Smooth muscle cell (in vitro differentiated cells): ENCODE measurements around the gene CHTF8. TPM values are rescaled to one million over a fixed set of nuclear protein-coding genes. Genes with fewer than 3 reads are reported as not detected.
A peak's percentile ranks its signal among the peaks of the same experiment; 100 is the strongest.

Experiments used
- DNase-seq: peaks from one replicate; lab custom pipeline; 2025; ENCODE audit not compliant: unreplicated experiment; lab: John Stamatoyannopoulos, UW
- H2AFZ ChIP-seq: fragments of 200-600 bp; sonication (generic); 2 replicates; pipeline ENCODE4 v1.6.0; 2016; ENCODE audit warnings: antibody characterized with exemption, low read depth, mild to moderate bottlenecking
- H3F3A ChIP-seq: fragments of 200-600 bp; sonication (generic); 2 replicates; pipeline ENCODE4 v1.6.0; 2017; ENCODE audit warnings: antibody characterized with exemption, low read depth
- H3K27ac ChIP-seq: fragments of 200-600 bp; sonication (generic); 2 replicates; pipeline ENCODE4 v1.5.1; 2016; ENCODE audit warnings: low read depth, mild to moderate bottlenecking
- H3K27me3 ChIP-seq: fragments of 200-600 bp; sonication (generic); 2 replicates; pipeline ENCODE4 v1.6.1; 2016; ENCODE audit warnings: low read depth, mild to moderate bottlenecking
- H3K36me3 ChIP-seq: fragments of 200-600 bp; sonication (generic); 2 replicates; pipeline ENCODE4 v1.5.1; 2016; ENCODE audit warnings: low read depth
- H3K4me1 ChIP-seq: fragments of 200-600 bp; sonication (generic); 2 replicates; pipeline ENCODE4 v1.5.1; 2016; ENCODE audit warnings: low read depth
- H3K4me2 ChIP-seq: fragments of 200-600 bp; sonication (generic); 2 replicates; pipeline ENCODE4 v1.6.0; 2016; ENCODE audit warnings: mild to moderate bottlenecking
- H3K4me3 ChIP-seq: fragments of 200-600 bp; sonication (generic); 2 replicates; pipeline ENCODE4 v1.5.1; 2016; ENCODE audit warnings: mild to moderate bottlenecking
- H3K79me2 ChIP-seq: fragments of 200-600 bp; sonication (generic); 2 replicates; pipeline ENCODE4 v1.6.0; 2016; ENCODE audit warnings: low read depth, mild to moderate bottlenecking
- H3K9ac ChIP-seq: fragments of 200-600 bp; sonication (generic); 2 replicates; pipeline ENCODE4 v1.6.0; 2016; ENCODE audit warnings: low read depth
- H3K9me3 ChIP-seq: fragments of 200-600 bp; sonication (generic); replicated peaks from 2 replicates; pipeline ENCODE4 v1.5.1; 2016; ENCODE audit warnings: low read depth
- H4K20me1 ChIP-seq: fragments of 200-600 bp; sonication (generic); 2 replicates; pipeline ENCODE4 v1.6.0; 2016; ENCODE audit warnings: low read depth
- CTCF ChIP-seq: fragments of 200-600 bp; sonication (generic); IDR thresholded peaks from 2 replicates; pipeline ENCODE4 v1.5.1; 2017; ENCODE audit warnings: borderline replicate concordance, mild to moderate bottlenecking, antibody characterized with exemption; ENCODE audit not compliant: insufficient read depth, poor library complexity, severe bottlenecking
- WGBS: methylation state at CpG from one replicate; pipeline ENCODE4 v1.1.7; 2016; ENCODE audit warnings: low lambda C conversion rate; 5-methylcytosine and 5-hydroxymethylcytosine counted together
- polyA plus RNA-seq: library from polyadenylated mRNA; unstranded; fragments of >200 nt; fragmentation: Nextera tagmentation; extraction: Ambion mirVana; gene quantifications from 2 replicates; pipeline ENCODE4 v1.2.1, GENCODE V29; 2016
- total RNA-seq: library from RNA; depleted of rRNA; stranded (reverse); fragments of >200 nt; gene quantifications from 2 replicates; pipeline ENCODE4 v1.2.3, GENCODE V29; 2014

Gene CHTF8
- total and polyA plus RNA-seq, 2 experiments from 2014 or later = 77.7 to 83.8 TPM

DNA sequence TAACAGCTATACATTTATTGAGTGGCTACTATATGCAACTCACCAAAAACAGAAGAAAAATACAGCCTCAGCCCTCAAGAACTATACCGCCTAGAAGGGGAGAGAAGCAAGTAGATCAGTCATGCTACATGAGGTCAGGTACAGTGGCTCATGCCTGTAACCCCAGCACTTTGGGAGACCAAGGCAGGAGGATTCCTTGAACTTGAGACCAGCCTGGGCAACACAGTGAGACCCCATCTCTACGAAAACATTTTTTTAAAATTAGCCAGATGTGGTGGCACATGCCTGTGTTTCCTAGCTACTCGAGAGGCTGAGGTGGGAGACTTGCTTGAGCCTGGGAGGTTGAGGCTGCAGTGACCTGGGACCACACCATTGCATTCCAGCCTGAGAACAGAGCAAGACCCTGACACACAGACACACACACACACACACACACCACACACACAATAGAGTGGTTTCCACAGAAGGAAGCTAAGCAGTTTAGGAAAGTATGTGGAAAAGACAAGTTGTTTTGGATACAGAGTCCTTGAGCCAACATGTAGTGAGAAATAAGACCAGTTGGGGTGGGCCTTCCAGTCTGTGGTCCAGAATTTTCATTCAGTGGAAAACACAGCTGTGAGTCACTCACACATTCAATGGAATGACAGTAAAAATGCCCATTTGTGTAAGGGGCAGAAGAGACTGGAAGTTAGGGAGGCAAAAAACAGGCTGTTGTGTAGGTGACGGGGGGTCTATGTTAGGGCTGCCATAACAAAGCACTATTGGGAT, 43.8 kb upstream of the CHTF8 start:
- TF ChIP-seq CTCF = no peak
- no peaks in the 10 kb centered on the region for H3K79me2 ChIP-seq
- no peak overlapping the region for H3K4me3 ChIP-seq
- no peaks in the 10 kb centered on the region for H3K36me3 ChIP-seq
- no peaks in the 10 kb centered on the region for H3K9me3 ChIP-seq
- H3K27ac ChIP-seq = peak overlapping the region; percentile 28
- H4K20me1 ChIP-seq = no peaks in the 10 kb centered on the region
- 88% methylated on average over 4 of the region's 4 CpGs for WGBS
- peaks cover 3% of the 10 kb centered on the region for H3F3A ChIP-seq
- no peak for DNase-seq
- no peak overlapping the region for H3K4me2 ChIP-seq
- H3K9ac ChIP-seq = no peak overlapping the region
- H3K4me1 ChIP-seq = peaks cover 3% of the 10 kb centered on the region
- H2AFZ ChIP-seq = no peak overlapping the region
- H3K27me3 ChIP-seq = no peaks in the 10 kb centered on the region

GRCh38 chr16:69171325-69172084, 39.1 kb upstream of the CHTF8 start:
- DNase-seq = no peak
- H3K4me1 ChIP-seq = peaks cover 7% of the 10 kb centered on the region
- 68% methylated on average over 5 of the region's 6 CpGs for WGBS
- no peak overlapping the region for H3K4me3 ChIP-seq
- H3K36me3 ChIP-seq = peaks cover 14% of the 10 kb centered on the region
- TF ChIP-seq CTCF = no peak
- no peaks in the 10 kb centered on the region for H3K9me3 ChIP-seq
- H3K27ac ChIP-seq = peak overlapping the region; percentile 45
- peak overlapping the region; percentile 56 for H3K4me2 ChIP-seq
- no peaks in the 10 kb centered on the region for H3K27me3 ChIP-seq
- peaks cover 13% of the 10 kb centered on the region for H3F3A ChIP-seq
- H4K20me1 ChIP-seq = peaks cover 4% of the 10 kb centered on the region
- H2AFZ ChIP-seq = no peak overlapping the region
- H3K9ac ChIP-seq = no peak overlapping the region
- no peaks in the 10 kb centered on the region for H3K79me2 ChIP-seq

DNA sequence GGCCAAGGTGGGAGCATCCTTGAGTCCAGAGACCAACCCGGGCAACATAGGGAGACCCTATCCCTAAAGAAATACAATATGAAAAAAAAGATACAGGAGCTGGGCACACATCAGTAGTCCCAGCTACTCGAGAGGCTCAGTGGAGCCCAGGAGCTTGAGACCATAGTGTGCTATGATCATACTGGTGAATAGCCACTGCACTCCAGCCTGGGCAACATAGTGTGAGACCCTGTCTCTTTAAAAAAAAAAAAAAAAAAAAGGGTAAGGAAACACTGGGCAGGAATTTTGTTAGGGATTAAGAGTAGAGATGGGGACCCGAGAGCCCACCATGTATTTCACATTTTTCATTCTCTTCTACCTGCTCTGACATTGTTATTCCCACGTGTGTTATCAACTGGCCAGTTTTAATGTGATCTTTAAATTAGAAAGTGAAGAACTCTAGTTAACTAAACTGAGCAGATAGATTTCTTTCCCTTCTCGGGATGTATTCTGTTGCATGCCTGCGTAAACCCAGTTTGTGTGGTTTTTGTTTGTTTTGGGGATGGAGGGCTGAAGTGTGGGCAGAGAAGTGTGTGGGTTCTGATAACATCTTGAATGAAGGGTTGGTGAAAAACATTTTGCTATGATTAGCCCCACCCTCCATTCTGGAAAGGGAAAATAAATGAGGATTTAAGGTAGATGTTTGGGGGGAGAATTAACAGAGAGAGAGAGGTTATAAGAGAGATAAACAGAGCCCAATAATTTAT, 37.4 kb upstream of the CHTF8 start:
- H3K27me3 ChIP-seq = no peaks in the 10 kb centered on the region
- DNase-seq = no peak
- peaks cover 7% of the 10 kb centered on the region for H3K4me1 ChIP-seq
- H3K4me2 ChIP-seq = no peak overlapping the region
- H2AFZ ChIP-seq = no peak overlapping the region
- H4K20me1 ChIP-seq = peaks cover 7% of the 10 kb centered on the region
- H3K9me3 ChIP-seq = no peaks in the 10 kb centered on the region
- peaks cover 21% of the 10 kb centered on the region for H3F3A ChIP-seq
- H3K36me3 ChIP-seq = peaks cover 17% of the 10 kb centered on the region
- WGBS = 80% methylated on average over 6 of the region's 6 CpGs
- H3K27ac ChIP-seq = no peak overlapping the region
- H3K9ac ChIP-seq = no peak overlapping the region
- no peaks in the 10 kb centered on the region for H3K79me2 ChIP-seq
- no peak for TF ChIP-seq CTCF
- no peak overlapping the region for H3K4me3 ChIP-seq
